Ecto neural progenitor cell (in vitro differentiated cells): ENCODE results near the gene PCMT1.

Experiments used
- DNase-seq: peaks from one replicate; pipeline ENCODE4 v3.0.0-alpha.2; 2018; ENCODE audit warnings: low spot score

The PCMT1 gene

DNA sequence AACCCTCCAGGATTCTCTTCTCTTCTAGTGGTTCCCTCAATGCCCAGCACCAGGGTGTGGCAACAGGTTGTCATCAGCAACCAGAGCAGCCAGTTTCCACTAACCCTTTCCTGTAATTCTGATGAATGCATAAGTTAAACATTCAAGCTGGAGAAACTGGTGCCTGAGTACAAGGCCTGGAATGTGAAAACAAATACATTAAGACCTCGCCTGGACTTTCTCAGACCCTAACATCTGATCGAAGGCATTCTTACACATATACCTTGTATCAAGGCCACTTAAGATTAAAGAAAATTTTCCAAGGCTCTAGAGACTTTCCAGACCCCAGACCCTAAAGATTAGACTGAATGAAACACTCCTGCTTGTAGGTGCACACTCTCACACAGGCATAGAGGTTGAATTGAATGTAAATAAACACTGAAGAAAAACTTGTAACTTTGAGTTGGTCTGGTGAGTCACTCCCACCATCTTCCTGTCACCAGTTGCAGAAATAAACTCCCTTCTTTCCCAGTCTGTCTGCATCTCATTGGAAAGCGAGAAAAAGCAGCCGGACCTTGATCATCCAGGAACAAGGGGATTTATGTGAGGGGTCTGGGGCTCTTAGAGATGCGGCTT lies 105.6 kb downstream of the PCMT1 start:
- no peak for DNase-seq

DNA sequence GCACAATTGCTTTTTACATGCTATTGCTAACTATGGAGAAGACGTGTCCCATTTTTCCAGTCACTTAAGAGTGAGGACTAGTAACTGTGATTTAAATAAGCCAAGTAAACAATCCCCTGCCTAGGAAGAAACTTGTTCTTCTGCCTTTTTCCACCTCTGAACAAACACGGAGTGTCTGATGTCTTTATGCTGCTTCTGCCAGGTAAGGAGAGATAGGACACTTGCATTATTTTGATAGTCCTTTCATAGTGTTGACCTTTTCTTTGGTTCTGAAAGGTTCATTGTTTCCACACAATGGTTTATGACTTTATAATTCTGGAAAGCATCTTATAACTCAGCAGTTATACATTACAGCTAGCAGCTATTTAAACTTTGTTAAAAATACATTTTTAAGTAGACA lies 106.2 kb downstream of the PCMT1 start:
- DNase-seq: no peak

DNA sequence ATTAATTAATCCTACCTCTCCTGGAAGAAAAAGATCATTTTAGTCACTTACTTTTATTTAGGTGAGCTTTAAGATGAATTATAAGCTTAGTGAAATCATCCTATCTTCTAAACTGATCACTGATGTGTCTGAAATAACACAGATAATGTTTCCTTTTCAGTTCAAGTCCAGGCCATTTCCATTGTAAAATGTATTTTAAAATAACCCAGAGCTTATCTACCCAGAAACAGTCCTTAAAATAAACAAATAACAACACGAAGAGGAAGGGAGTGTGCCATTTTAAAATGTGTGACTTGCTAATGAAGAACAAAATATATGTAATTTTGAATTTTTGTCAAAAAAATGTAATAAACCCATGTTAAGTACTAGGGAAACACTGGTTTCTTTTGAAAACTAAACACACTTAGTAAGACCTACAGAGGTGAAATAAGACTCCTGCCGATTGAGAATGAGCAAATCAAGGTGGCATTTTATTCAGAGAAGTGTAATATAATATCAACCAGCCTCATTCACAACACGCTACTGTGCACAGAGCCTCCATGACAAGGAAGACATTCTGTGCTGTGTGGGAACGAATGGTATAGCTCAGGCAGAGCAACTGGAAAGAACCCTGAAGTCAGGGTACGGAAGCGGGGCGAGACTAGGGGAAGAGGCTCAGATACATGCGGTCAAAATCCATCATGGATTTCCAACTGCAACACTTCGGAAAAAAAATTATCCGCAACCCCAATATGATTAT lies 106.9 kb downstream of the PCMT1 start:
- DNase-seq: no peak

DNA sequence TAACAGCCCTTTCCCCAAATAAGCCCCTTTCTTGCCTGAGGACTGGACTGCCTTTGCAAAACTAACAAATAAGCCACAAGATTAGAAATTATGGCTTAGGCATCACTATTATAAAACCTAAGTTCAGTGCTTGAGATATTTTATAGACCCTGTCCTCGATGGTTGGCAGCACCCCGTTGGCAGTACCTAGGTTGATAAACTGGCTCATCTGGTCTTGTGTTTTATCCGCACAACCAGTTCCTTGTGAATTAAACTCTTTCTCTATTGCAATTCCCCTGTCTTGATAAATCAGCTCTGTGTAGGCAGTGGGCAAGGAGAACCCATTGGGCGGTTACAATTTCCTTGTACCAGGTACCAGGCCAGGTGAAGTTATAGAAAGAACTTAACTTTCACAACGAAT lies 108.0 kb downstream of the PCMT1 start:
- DNase-seq: no peak

DNA sequence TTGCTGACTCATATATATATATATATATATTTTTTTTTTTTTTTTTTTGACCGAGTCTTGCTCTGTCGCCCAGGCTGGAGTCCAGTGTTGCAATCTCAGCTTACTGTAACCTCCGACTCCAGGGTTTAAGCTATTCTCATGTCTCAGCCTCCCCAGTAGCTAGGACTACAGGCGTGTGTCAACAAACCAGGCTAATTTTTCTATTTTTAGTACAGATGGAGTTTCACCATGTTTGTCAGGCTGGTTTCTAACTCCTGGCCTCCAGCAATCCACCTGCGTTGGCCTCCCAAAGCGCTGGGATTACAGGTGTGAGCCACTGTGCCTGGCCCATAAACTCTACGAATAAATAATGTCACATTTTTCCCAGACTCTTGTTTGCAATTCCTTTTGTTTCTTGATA lies 109.8 kb downstream of the PCMT1 start:
- no peak for DNase-seq

DNA sequence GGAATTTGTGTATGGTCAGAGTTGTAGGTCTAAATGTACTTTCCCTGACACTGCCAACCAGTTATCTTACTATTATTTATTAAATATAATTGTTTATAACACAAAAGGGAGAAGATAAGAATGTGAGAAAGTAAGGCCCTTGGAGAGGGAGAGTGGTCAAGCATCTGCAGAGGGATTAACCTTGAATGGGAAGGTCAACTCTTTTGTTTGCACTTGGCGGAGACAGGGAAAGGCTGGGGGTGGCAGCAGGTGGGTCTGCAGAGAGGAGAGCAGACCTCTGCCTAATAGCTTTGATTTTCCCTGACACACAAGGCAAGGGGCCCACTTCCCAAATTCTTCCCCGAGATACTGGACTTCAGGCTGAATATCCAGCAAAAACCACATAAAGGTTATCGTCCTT lies 110.4 kb downstream of the PCMT1 start:
- no peak for DNase-seq

DNA sequence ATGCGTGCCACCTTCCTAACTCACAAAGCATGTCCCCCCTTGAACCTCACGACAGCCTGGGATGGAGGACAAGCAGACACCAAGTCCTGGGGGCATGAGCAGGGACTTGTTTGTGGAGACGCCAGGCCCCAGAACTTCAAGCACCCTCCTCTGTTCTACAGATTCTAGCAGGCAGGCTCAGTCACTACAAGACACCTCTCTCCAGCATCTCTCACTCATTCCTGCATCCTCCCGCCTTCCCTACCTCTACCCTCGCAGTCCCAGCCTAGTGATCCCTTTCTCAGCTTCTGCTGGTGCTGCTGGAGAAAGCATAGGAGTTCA lies 110.9 kb downstream of the PCMT1 start:
- DNase-seq: no peak
